PC-9 (cell line): ENCODE measurements around the gene ALDOB.

Source experiments
- CTCF ChIP-seq: fragments of 200-600 bp; sonication (generic); conservative IDR thresholded peaks from 2 replicates; pipeline ENCODE4 v1.6.1; 2017; ENCODE audit warnings: mixed run types, antibody characterized with exemption, mild to moderate bottlenecking, moderate library complexity
- EZH2 ChIP-seq: fragments of 200-600 bp; sonication (generic); IDR thresholded peaks from 2 replicates; pipeline ENCODE4 v1.8.0; 2017; ENCODE audit warnings: antibody characterized with exemption, low read depth

- TF ChIP-seq CTCF (no peak), EZH2 (no peak)
Measured at GRCh38 chr9:101381833-101382342, 53.7 kb downstream of the ALDOB start.
